Hepatocyte (in vitro differentiated cells): ENCODE data around the gene CHMP1B.

Experiments
- CTCF ChIP-seq: fragments of 200-600 bp; sonication (generic); IDR thresholded peaks from 2 replicates; pipeline ENCODE4 v1.5.1; 2016; ENCODE audit warnings: antibody characterized with exemption, mild to moderate bottlenecking; ENCODE audit not compliant: poor library complexity
- EZH2 ChIP-seq: fragments of 200-600 bp; sonication (generic); IDR thresholded peaks from 2 replicates; pipeline ENCODE4 v1.6.1; 2016; ENCODE audit warnings: antibody characterized with exemption, mild to moderate bottlenecking, borderline replicate concordance

- TF ChIP-seq CTCF (peak; percentile 45), EZH2 (no peak)
Measured at GRCh38 chr18:11872479-11873136, 21.4 kb downstream of the CHMP1B start.
